ENCODE data around the gene KRTAP5-2. TPM values are rescaled to one million over a fixed set of nuclear protein-coding genes. Genes with fewer than 3 reads are reported as not detected.

KRTAP5-2 gene
- total RNA-seq, 3 donors from 2014 or later, result not detected

- H3K4me3 ChIP-seq, result no peak overlapping the region
- no peaks in the 10 kb centered on the region for H3K36me3 ChIP-seq (ENCODE audit: low read depth)
- TF ChIP-seq CTCF (IDR thresholded peaks at IDR 0.05), result no peak
- peaks cover 16% of the 10 kb centered on the region for H3K4me1 ChIP-seq (ENCODE audit: low read depth)
- no peaks in the 10 kb centered on the region for H3K9me3 ChIP-seq
- intact Hi-C loops (cut with DNase I, micrococcal nuclease), result no loop called here
- no peak for DNase-seq
- no peak for ATAC-seq
Observed at GRCh38 chr11:1642288-1643145, 44.4 kb upstream of the KRTAP5-2 start.

- intact Hi-C loops (cut with DNase I, micrococcal nuclease), result no loop called here
Observed at GRCh38 chr11:1641096-1641495, 43.0 kb upstream of the KRTAP5-2 start.

GRCh38 chr11:1640076-1640946 lies 42.2 kb upstream of the KRTAP5-2 start:
- H3K9me3 ChIP-seq, result no peaks in the 10 kb centered on the region
- peak; percentile 80 for TF ChIP-seq CTCF (IDR thresholded peaks at IDR 0.05)
- intact Hi-C loops (cut with DNase I, micrococcal nuclease), result no loop called here
- no peaks in the 10 kb centered on the region for H3K36me3 ChIP-seq (ENCODE audit: low read depth)
- H3K4me3 ChIP-seq, result no peak overlapping the region
- ATAC-seq, result peak; percentile 84
- peak in 2 of 3 donors; percentile 32 to 67 for DNase-seq
- peaks cover 16% of the 10 kb centered on the region for H3K4me1 ChIP-seq (ENCODE audit: low read depth)

More at GRCh38 chr11:1641096-1641495, 43.0 kb upstream of the KRTAP5-2 start:
- ATAC-seq (no peak), DNase-seq (no peak)
- Histone ChIP-seq H3K36me3 (ENCODE audit: low read depth) (no peaks in the 10 kb centered on the region), H3K4me3 (no peak overlapping the region), H3K4me1 (ENCODE audit: low read depth) (peaks cover 16% of the 10 kb centered on the region), H3K9me3 (no peaks in the 10 kb centered on the region)
- TF ChIP-seq CTCF (IDR thresholded peaks at IDR 0.05), result no peak

- Histone ChIP-seq H3K36me3 (ENCODE audit: low read depth) (no peaks in the 10 kb centered on the region), H3K9me3 (no peaks in the 10 kb centered on the region), H3K4me3 (no peak overlapping the region), H3K4me1 (ENCODE audit: low read depth) (peaks cover 16% of the 10 kb centered on the region)
- no peak for TF ChIP-seq CTCF (IDR thresholded peaks at IDR 0.05)
- intact Hi-C loops (cut with DNase I, micrococcal nuclease), result no loop called here
- DNase-seq (peak in 1 of 3 donors; percentile 33), ATAC-seq (peak; percentile 2)
Observed at GRCh38 chr11:1639666-1640065, 41.6 kb upstream of the KRTAP5-2 start.

- Histone ChIP-seq H3K36me3 (ENCODE audit: low read depth) (no peaks in the 10 kb centered on the region), H3K9me3 (no peaks in the 10 kb centered on the region), H3K4me1 (ENCODE audit: low read depth) (peaks cover 16% of the 10 kb centered on the region), H3K4me3 (no peak overlapping the region)
- TF ChIP-seq CTCF (IDR thresholded peaks at IDR 0.05), result no peak
- intact Hi-C loops (cut with DNase I, micrococcal nuclease), result no loop called here
- ATAC-seq, result peak; percentile 89
- DNase-seq, result peak; percentile 79 to 89 (median 85)
Observed at GRCh38 chr11:1639102-1639620, 41.1 kb upstream of the KRTAP5-2 start.
